SK-N-SH treated with all-trans-retinoic acid at 6 μM for 48 hours (cell line): ENCODE measurements around the gene DYNAP.

Experiments
- ARNTL ChIP-seq: fragments of 450-650 bp; formaldehyde crosslinking; IDR thresholded peaks from 2 replicates; pipeline ENCODE4 v1.5.0; 2020; ENCODE audit warnings: low read depth, mild to moderate bottlenecking, moderate library complexity, borderline replicate concordance
- GLIS3 ChIP-seq: fragments of 250-450 bp; sonication (Bioruptor Pico); IDR thresholded peaks from 2 replicates; pipeline ENCODE4 v1.5.0; 2020; ENCODE audit warnings: mild to moderate bottlenecking, moderate library complexity
- ZC3H10 ChIP-seq: fragments of 250-450 bp; sonication (Bioruptor Pico); IDR thresholded peaks from 2 replicates; pipeline ENCODE4 v1.5.1; 2021; ENCODE audit warnings: mild to moderate bottlenecking, moderate library complexity
- TF ChIP-seq, protein P1 (sequence below): fragments of 250-450 bp; sonication (Bioruptor Pico); IDR thresholded peaks from 2 replicates; pipeline ENCODE4 v1.5.1; 2020; ENCODE audit warnings: low read depth, mild to moderate bottlenecking, moderate library complexity

DNA sequence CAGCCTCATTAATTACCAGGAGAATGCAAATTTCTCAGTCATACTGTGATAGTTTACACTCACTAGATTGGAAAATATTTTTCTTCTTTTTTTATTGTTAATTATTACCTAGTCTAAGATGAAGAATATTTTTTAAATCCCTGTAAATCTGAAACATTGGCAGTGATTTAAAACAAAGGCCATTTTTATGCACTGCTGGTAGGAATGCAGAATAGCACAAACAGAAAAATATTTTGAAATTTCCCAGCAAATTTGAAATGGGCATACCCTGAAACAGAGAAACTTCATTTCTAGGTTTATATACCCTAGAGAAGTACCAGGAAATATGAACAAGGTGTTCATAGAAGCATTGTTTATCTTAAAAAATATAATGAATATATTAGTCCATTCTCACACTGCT lies 31.0 kb downstream of the DYNAP start:
- TF ChIP-seq, protein P1, sequence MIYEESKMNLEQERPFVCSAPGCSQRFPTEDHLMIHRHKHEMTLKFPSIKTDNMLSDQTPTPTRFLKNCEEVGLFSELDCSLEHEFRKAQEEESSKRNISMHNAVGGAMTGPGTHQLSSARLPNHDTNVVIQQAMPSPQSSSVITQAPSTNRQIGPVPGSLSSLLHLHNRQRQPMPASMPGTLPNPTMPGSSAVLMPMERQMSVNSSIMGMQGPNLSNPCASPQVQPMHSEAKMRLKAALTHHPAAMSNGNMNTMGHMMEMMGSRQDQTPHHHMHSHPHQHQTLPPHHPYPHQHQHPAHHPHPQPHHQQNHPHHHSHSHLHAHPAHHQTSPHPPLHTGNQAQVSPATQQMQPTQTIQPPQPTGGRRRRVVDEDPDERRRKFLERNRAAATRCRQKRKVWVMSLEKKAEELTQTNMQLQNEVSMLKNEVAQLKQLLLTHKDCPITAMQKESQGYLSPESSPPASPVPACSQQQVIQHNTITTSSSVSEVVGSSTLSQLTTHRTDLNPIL (CRISPR knock-in tag) = no peak
- TF ChIP-seq ARNTL (CRISPR knock-in tag) (no peak), GLIS3 (CRISPR knock-in tag) (no peak), ZC3H10 (no peak)
